Mesenteric fat pad (tissue), 1 donor: Measurements from ENCODE around the gene P4HB. TPM values are rescaled to one million over a fixed set of nuclear protein-coding genes. Genes with fewer than 3 reads are reported as not detected.

Experiments
- total RNA-seq: library from RNA; stranded (reverse); fragmentation: NEBNext Ultra II Directional; extraction: Animal tissue kit (Norgen Biotek cat#: 25700); gene quantifications from one replicate; pipeline ENCODE4 v1.2.1, GENCODE V29; 2021
- donor health status: DM: yes; HTN: yes; CAD: no.

The P4HB gene
- total RNA-seq, 1 donor from 2014 or later: 575 TPM

Other genes with a start within 250 kb of the P4HB start
- 129 TPM for gene NPLOC4, start 223.4 kb downstream of the P4HB start, total RNA-seq
- gene TSPAN10, start 223.3 kb downstream of the P4HB start, total RNA-seq: 0.29 TPM
- gene PDE6G, start 204.0 kb downstream of the P4HB start, total RNA-seq: 1.3 TPM
- 27.5 TPM for gene OXLD1, start 193.9 kb downstream of the P4HB start, total RNA-seq
- 11.9 TPM for gene CCDC137, start 193.8 kb downstream of the P4HB start, total RNA-seq
- 25.0 TPM for gene ARL16, start 176.7 kb downstream of the P4HB start, total RNA-seq
- gene HGS, start 176.5 kb downstream of the P4HB start, total RNA-seq: 109 TPM
- gene MRPL12, start 157.2 kb downstream of the P4HB start, total RNA-seq: 60.7 TPM
- gene SLC25A10, start 148.3 kb downstream of the P4HB start, total RNA-seq: 17.0 TPM
- 0.26 TPM for gene GCGR, start 56.4 kb downstream of the P4HB start, total RNA-seq
- gene MCRIP1, start 27.2 kb downstream of the P4HB start, total RNA-seq: 63.2 TPM
- gene PPP1R27, start 25.5 kb downstream of the P4HB start, total RNA-seq: not detected
- 521 TPM for gene ARHGDIA, start 10.8 kb upstream of the P4HB start, total RNA-seq
- 46.2 TPM for gene ALYREF, start 31.1 kb upstream of the P4HB start, total RNA-seq
- gene ANAPC11, start 31.2 kb upstream of the P4HB start, total RNA-seq: 102 TPM
- not detected for gene NPB, start 41.7 kb upstream of the P4HB start, total RNA-seq
- 33.9 TPM for gene PCYT2, start 50.9 kb upstream of the P4HB start, total RNA-seq
- 16.9 TPM for gene SIRT7, start 57.6 kb upstream of the P4HB start, total RNA-seq
- 29.7 TPM for gene MAFG, start 67.2 kb upstream of the P4HB start, total RNA-seq
- gene PYCR1, start 76.8 kb upstream of the P4HB start, total RNA-seq: 9.5 TPM
- gene MYADML2, start 86.7 kb upstream of the P4HB start, total RNA-seq: not detected
- not detected for gene NOTUM, start 100.7 kb upstream of the P4HB start, total RNA-seq
- gene ASPSCR1, start 117.1 kb upstream of the P4HB start, total RNA-seq: 31.5 TPM
- gene CENPX, start 162.3 kb upstream of the P4HB start, total RNA-seq: 47.0 TPM
- gene LRRC45, start 162.8 kb upstream of the P4HB start, total RNA-seq: 7.0 TPM
- gene RAC3, start 171.1 kb upstream of the P4HB start, total RNA-seq: 15.5 TPM
- 157 TPM for gene DCXR, start 177.2 kb upstream of the P4HB start, total RNA-seq
- 46.1 TPM for gene RFNG, start 191.3 kb upstream of the P4HB start, total RNA-seq
- gene GPS1, start 191.4 kb upstream of the P4HB start, total RNA-seq: 85.8 TPM
- 103 TPM for gene DUS1L, start 205.3 kb upstream of the P4HB start, total RNA-seq
- gene FASN, start 237.7 kb upstream of the P4HB start, total RNA-seq: 1,109 TPM